H1 (cell line): ENCODE measurements around the gene ROGDI. TPM values are rescaled to one million over a fixed set of nuclear protein-coding genes. Genes with fewer than 3 reads are reported as not detected.

ENCODE experiments used
- BCL11A ChIP-seq, 2 experiments: IDR thresholded peaks; one replicate each; pipeline ENCODE4 v1.6.1; 2011; ENCODE audit warnings: low read depth in 2 of 2, low read length in 2 of 2, mild to moderate bottlenecking in 2 of 2
- BRCA1 ChIP-seq: IDR thresholded peaks from 2 replicates; pipeline ENCODE4 v1.6.1; 2012; ENCODE audit warnings: low read depth, low read length, improper control_type of control experiment
- CTBP2 ChIP-seq: IDR thresholded peaks from 2 replicates; pipeline ENCODE4 v1.7.0; 2011; ENCODE audit warnings: borderline replicate concordance, mild to moderate bottlenecking, moderate library complexity, mixed read lengths, low read length; ENCODE audit not compliant: insufficient read depth, insufficient read length
- EZH2 ChIP-seq: fragments of 200-600 bp; sonication (generic); IDR thresholded peaks from 2 replicates; pipeline ENCODE4 v1.7.1; 2012; ENCODE audit warnings: low read depth, mild to moderate bottlenecking, moderate library complexity, low read length, inconsistent platforms; ENCODE audit not compliant: severe bottlenecking
- FOSL1 ChIP-seq: IDR thresholded peaks from 2 replicates; pipeline ENCODE4 v1.6.1; 2011; ENCODE audit warnings: mild to moderate bottlenecking, low read depth, low read length, moderate library complexity; ENCODE audit not compliant: insufficient read depth
- KDM1A ChIP-seq: fragments of 200-600, 300-600 bp; sonication (generic); IDR thresholded peaks from 2 replicates; pipeline ENCODE4 v1.7.1; 2016; ENCODE audit warnings: mild to moderate bottlenecking, low read length, borderline replicate concordance
- KDM5A ChIP-seq: fragments of 200-600 bp; IDR thresholded peaks from 2 replicates; pipeline ENCODE4 v1.7.1; 2012; ENCODE audit warnings: mild to moderate bottlenecking, low read length, inconsistent platforms, mixed read lengths
- MAFK ChIP-seq: IDR thresholded peaks from 2 replicates; pipeline ENCODE4 v1.6.1; 2012; ENCODE audit warnings: low read depth, mild to moderate bottlenecking, improper control_type of control experiment, low read length
- NRF1 ChIP-seq: IDR thresholded peaks from 2 replicates; pipeline ENCODE4 v1.6.1; 2011; ENCODE audit warnings: mild to moderate bottlenecking, low read depth, low read length, improper control_type of control experiment
- POLR2A ChIP-seq, 2 experiments: IDR thresholded peaks; 1 replicate in 1 of 2; 2 replicates in 1 of 2; pipeline ENCODE4 v1.6.1; 2011; ENCODE audit warnings: low read depth in 2 of 2, low read length in 2 of 2, mild to moderate bottlenecking in 2 of 2; ENCODE audit errors: control extremely low read depth in 1 of 2
- RFX5 ChIP-seq: IDR thresholded peaks from 2 replicates; pipeline ENCODE4 v1.6.1; 2011; ENCODE audit warnings: low read depth, low read length, improper control_type of control experiment, borderline replicate concordance
- RNF2 ChIP-seq: fragments of 200-900, 300-1000 bp; sonication (generic); IDR thresholded peaks from 2 replicates; pipeline ENCODE4 v1.7.1; 2016; ENCODE audit warnings: borderline replicate concordance, low read depth, mild to moderate bottlenecking, antibody characterized with exemption, low read length; ENCODE audit not compliant: poor library complexity, severe bottlenecking; ENCODE audit errors: missing control alignments
- RXRA ChIP-seq: IDR thresholded peaks from 2 replicates; pipeline ENCODE4 v1.6.1; 2011; ENCODE audit warnings: low read depth, mild to moderate bottlenecking, low read length, moderate library complexity; ENCODE audit not compliant: insufficient read depth
- SIN3A ChIP-seq, 2 experiments: IDR thresholded peaks in 1 of 2; conservative IDR thresholded peaks in 1 of 2; 2 replicates each; pipeline ENCODE4 v1.6.1; 2011 to 2012; ENCODE audit warnings: low read length in 2 of 2, improper control_type of control experiment in 1 of 2, low read depth in 1 of 2, mild to moderate bottlenecking in 1 of 2
- SIRT6 ChIP-seq: IDR thresholded peaks from one replicate; pipeline ENCODE4 v1.7.1; 2012; ENCODE audit warnings: low read length, inconsistent platforms
- TAF7 ChIP-seq: optimal IDR thresholded peaks from 2 replicates; pipeline ENCODE3; 2011; ENCODE audit warnings: low read depth, mild to moderate bottlenecking, inconsistent platforms, low read length, moderate library complexity, borderline replicate concordance
- TBP ChIP-seq: IDR thresholded peaks from 2 replicates; pipeline ENCODE4 v1.6.1; 2011; ENCODE audit warnings: low read depth, low read length, improper control_type of control experiment
- TCF12 ChIP-seq: IDR thresholded peaks from 2 replicates; pipeline ENCODE4 v1.6.1; 2011; ENCODE audit warnings: low read depth, mild to moderate bottlenecking, low read length
- TEAD4 ChIP-seq: IDR thresholded peaks from 2 replicates; pipeline ENCODE4 v1.6.1; 2012; ENCODE audit warnings: low read depth, low read length, inconsistent platforms, mixed read lengths
- YY1 ChIP-seq: IDR thresholded peaks from 2 replicates; pipeline ENCODE4 v1.6.1; 2011; ENCODE audit warnings: low read depth, mild to moderate bottlenecking, low read length
- ZNF274 ChIP-seq: IDR thresholded peaks from 2 replicates; pipeline ENCODE4 v1.7.0; 2012; ENCODE audit warnings: low read length, borderline replicate concordance; ENCODE audit errors: extremely low read depth
- polyA plus RNA-seq, 7 experiments: library from polyadenylated mRNA; depleted of rRNA in 3 of 7; stranded (reverse) in 5 of 7; unstranded in 2 of 7; fragments of >200 nt in 5 of 7; fragments of 200-250 nt in 2 of 7; gene quantifications; 1 replicate in 5 of 7; 2 replicates in 1 of 7; 4 replicates in 1 of 7; pipeline versions ENCODE4 v1.2.1 to v1.2.3, GENCODE V29; 2011 to 2013; ENCODE audit warnings: missing spikeins in 2 of 7, mixed read lengths in 2 of 7
- total RNA-seq: library from RNA; stranded (reverse); fragmentation: NEBNext Ultra II Directional; extraction: Animal tissue kit (Norgen Biotek cat#: 25700); gene quantifications from 2 replicates; pipeline ENCODE4 v1.2.1, GENCODE V29; 2021
- TF ChIP-seq, protein P1 (sequence below): IDR thresholded peaks from 2 replicates; pipeline ENCODE4 v1.6.1; 2012; ENCODE audit warnings: inconsistent platforms

ROGDI gene
- total and polyA plus RNA-seq, 2 of the 8 experiments (the other 6 are each of a cell fraction or from before 2014, with no cell fraction given) = 27.4 to 68.4 TPM

DNA sequence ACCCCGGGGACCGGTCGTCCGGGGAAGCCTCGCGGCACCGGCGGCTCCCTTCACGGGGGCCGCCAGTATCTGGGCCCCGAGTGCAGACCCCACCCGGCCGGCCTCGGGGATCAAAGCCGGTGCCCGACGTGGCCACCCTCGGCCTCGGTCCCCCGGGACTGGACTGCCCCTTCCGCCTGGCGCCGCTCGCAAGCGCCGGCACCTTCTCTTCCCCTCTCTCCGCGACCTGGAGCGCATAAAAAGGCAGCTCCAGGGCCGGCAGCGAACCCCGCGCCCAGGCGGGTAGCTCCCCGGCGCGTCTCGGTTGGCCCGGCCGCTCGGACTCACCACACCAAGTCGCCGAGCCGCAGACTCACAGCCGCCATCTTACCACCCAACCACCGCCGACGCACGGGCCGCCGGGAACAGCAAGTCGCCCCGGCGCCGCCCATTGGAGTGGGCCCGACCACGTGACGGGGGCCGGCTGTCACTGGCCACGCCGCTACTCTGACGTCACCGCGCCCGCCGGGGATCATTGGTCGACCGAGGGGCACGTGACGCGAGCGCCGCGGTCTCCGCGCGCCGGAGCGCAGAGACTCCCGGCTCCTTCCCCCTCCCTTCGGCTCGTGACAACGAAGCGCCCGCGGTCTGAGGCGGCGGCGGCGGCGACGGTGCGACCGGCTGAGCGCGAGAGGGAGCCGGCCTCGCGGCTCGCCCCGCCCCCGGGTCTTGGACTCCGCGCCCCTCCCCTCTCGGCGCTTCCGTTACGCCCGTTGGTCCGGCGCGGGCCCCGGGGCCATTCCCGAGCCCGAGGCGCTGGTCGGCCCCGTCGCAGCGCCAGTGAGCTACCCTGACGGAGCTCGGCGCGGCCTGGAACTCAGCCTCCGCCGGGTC, 44.7 kb upstream of the ROGDI start, which contains the start of the genes GLYR1 and UBN1 (continued):
- no peak for TF ChIP-seq RNF2
- no peak for TF ChIP-seq SIRT6
- TF ChIP-seq FOSL1 = 0 out of 2 replicates have a peak, but pooled peaks have one; percentile 37
- TF ChIP-seq CTBP2 = no peak
- no peak for TF ChIP-seq NRF1
- peak; percentile 81 to 84 for TF ChIP-seq POLR2A (IDR thresholded peaks at IDR 0.05; ENCODE audit: control extremely low read depth in 1 of 2, low read depth in 2 of 2, low read length in 2 of 2)
- TF ChIP-seq MAFK = no peak
- TF ChIP-seq TEAD4 = peak; percentile 3; the same call in 1 of the 2 replicates
- no peak for TF ChIP-seq BCL11A (IDR thresholded peaks at IDR 0.05; ENCODE audit: low read depth in 2 of 2, low read length in 2 of 2)
- TF ChIP-seq BRCA1 = no peak; the same call in 1 of the 2 replicates
- no peak for TF ChIP-seq KDM1A
- TF ChIP-seq TAF7 = peak; percentile 94
- TF ChIP-seq RFX5 = no peak
- peak; percentile 7 to 84; a peak in 1 of 4 replicates for TF ChIP-seq SIN3A (conservative IDR thresholded peaks at IDR 0.05 in 1 of 2, IDR thresholded peaks at IDR 0.05 in 1 of 2; ENCODE audit: low read depth in 1 of 2, low read length in 2 of 2)
- TF ChIP-seq ZNF274 = no peak
- TF ChIP-seq YY1 = peak; percentile 95
- TF ChIP-seq, protein P1, sequence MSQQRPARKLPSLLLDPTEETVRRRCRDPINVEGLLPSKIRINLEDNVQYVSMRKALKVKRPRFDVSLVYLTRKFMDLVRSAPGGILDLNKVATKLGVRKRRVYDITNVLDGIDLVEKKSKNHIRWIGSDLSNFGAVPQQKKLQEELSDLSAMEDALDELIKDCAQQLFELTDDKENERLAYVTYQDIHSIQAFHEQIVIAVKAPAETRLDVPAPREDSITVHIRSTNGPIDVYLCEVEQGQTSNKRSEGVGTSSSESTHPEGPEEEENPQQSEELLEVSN = peak; percentile 42
- TF ChIP-seq EZH2 = no peak
- TF ChIP-seq TCF12 = no peak
- peak; percentile 80 for TF ChIP-seq TBP
- no peak for TF ChIP-seq RXRA
- peak; percentile 90 for TF ChIP-seq KDM5A
